T47D (cell line): ENCODE results near the gene SYCE3.

ENCODE experiments used
- DNase-seq, 2 experiments: peaks; one replicate each; pipeline versions ENCODE4 v3.0.0 to v3.0.0-alpha.2; 2011 to 2012; ENCODE audit warnings: low read depth in 1 of 2, low spot score in 1 of 2
- JUND ChIP-seq: IDR thresholded peaks from 2 replicates; pipeline ENCODE4 v1.6.1; 2012; ENCODE audit warnings: low read depth
- in situ Hi-C: cut with HindIII; loops from 2 replicates; pipeline ENCODE4 v1.10.0; 2016; ENCODE audit warnings: low sequenced_read_pairs, low pct_unique_long_range_greater_than_20kb

The SYCE3 gene

GRCh38 chr22:50506611-50507420 is 55.9 kb downstream of the SYCE3 start:
- DNase-seq: no peak
- TF ChIP-seq JUND: no peak
- in situ Hi-C loops: no loop called here

DNA sequence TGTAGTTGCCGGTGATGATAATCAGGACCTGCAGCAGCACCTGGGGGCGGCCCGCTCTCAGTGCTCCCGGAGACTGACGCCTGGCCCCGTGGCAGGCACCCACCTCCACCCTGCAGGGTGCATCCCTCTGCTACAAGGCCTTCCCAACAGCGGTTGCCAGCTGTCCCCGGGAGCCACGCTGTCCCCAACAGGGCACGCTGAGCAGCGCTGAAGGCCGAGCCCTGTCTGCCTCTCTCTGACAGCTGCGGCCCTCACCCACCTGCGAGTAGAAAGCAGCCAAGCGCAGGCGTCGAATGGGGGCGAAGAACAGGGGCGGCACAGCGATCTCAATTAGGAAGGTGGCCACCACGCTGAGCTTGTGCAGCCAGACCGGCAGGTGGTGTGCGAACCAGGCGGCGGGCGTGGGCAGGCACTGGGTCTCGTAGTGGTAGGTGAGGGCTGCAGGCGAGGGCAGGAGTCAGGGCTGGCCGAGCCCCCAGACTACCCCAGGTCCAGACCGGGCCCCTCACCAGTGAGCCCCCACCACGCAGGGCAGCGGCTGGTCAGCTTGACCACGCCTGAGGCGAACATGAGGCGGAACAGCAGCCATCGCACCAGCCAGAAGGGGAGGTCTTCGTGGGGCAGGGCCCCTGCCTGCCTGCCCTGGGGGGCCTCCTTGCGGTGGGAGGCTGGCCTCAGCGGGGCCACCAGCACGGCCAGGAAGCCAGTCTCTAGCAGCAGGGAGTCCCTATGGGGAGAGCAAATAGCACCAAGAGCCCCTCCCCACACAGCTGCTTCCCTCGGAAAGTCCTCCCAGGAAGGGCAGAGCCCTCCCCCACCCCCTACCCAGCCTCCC is 56.7 kb downstream of the SYCE3 start:
- no peak for TF ChIP-seq JUND
- no peak for DNase-seq
- in situ Hi-C loops: no loop called here

- DNase-seq: no peak
- TF ChIP-seq JUND: no peak
- in situ Hi-C loops: no loop called here
These were observed 57.4 kb downstream of the SYCE3 start for GRCh38 chr22:50505276-50505775.

- in situ Hi-C loops: no loop called here
- TF ChIP-seq JUND: no peak
- DNase-seq: no peak
These were observed 58.1 kb downstream of the SYCE3 start for GRCh38 chr22:50504369-50505211.

DNA sequence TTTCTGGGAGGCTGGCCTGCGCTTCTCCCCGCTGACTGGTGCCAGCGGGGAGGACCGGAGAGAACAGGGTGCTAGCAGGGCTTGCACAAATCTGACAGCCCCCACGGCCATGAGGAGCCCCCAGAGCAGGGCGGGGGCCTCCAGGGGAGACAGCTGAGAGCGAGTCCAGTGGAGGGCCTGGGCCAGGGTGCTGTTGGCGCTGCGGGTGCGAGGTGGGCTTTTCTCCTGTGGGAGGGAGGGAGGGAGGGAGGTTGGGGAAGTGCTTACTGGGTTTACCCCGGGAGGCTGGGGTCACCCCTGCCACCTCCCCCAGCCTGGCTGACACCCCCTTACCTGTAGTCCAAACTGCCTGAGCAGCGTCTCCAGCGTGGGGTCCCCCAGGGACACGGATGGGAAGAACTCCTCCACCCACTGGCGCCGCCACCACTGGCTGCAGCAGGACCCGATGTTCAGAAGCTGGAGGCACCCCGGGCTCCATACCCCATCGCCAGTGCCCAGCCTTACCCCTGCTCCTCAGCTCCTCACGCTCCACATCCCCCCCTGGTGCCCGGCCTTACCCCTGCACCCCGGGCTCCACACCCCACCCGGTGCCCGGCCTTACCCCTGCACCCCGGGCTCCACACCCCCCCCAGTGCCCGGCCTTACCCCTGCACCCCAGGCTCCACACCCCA is 59.1 kb downstream of the SYCE3 start:
- in situ Hi-C loops: no loop called here
- DNase-seq: no peak
- no peak for TF ChIP-seq JUND

DNA sequence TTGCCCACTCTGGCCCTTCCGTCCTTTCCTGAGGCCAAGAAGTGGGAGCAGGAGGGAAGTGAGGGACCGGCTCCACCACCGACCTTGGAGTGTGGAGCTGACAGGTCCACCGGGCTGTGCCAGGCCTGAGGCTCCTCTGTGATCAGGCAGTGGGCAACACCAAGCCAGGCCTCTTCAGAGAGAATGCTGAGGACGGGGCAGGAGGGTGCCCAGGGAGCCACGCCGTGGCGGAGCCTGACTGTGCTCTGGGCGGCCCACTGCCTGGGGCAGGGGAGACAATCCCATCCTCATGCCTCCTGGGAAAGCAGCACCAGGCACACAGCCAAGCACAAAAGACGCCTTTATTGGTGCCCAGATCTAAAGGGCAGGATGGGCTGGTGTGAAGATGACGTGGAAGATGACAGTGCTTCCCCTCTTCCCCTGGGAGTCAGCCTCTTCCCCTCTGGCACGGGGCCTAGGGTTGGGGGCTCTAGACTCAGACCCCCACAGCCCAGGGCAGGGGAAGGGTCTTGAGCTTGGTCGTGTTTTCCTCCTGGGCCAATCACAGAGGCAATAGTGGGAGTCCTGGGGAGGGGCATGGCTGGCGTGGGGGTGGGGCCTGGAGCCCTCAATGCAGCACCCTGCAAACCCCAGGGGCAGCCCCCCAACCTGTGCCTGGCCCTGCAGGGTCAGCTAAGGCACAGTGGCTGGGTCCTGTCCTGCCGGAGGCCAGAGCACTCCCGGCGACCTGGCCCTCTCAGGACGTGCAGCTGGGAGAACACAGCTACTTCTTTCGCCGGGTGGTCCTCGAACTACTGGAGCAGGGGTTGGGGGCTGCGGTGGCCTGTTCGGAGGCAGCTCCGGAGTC is 59.9 kb downstream of the SYCE3 start:
- in situ Hi-C loops: no loop called here
- TF ChIP-seq JUND: no peak
- DNase-seq: no peak

- in situ Hi-C loops: no loop called here
- no peak for TF ChIP-seq JUND
These were observed 60.6 kb downstream of the SYCE3 start for GRCh38 chr22:50502096-50502495.

More at GRCh38 chr22:50502096-50502495, 60.6 kb downstream of the SYCE3 start:
- DNase-seq: no peak
